IMR-90 (cell line): ENCODE results near the gene TNRC18. TPM values are rescaled to one million over a fixed set of nuclear protein-coding genes. Genes with fewer than 3 reads are reported as not detected.

Source experiments
- ATAC-seq: fragments of 200-7000 bp; cut with Tn5 transposase; 2 replicates; pipeline ENCODE4 v1.9.1; 2020; ENCODE audit warnings: low read depth, mild to moderate bottlenecking, moderate library complexity
- BruUV-seq: library from RNA; stranded (reverse); fragments of 400-500 nt; replicated peaks from 2 replicates; lab custom pipeline; 2021; lab: Mats Ljungman, UMichigan
- CTCF ChIA-PET: fragments of 300-600 bp; formaldehyde crosslinking; extraction: SDS; loops from one replicate; lab custom pipeline; 2021; ENCODE audit warnings: antibody characterized with exemption; lab: Yijun Ruan, JAX
- POLR2A ChIA-PET: fragments of 300-600 bp; sonication (Branson Sonifier 250); formaldehyde crosslinking; loops from one replicate; lab custom pipeline; 2022; ENCODE audit warnings: antibody characterized with exemption; ENCODE audit not compliant: unreplicated experiment; lab: Charles Lee
- DNase-seq: peaks from one replicate; pipeline ENCODE4 v3.0.0; 2013
- H2AFZ ChIP-seq: replicated peaks from 2 replicates; pipeline ENCODE3; 2013; ENCODE audit warnings: low read length, mild to moderate bottlenecking; ENCODE audit not compliant: poor library complexity
- H2AK5ac ChIP-seq: 2 replicates; pipeline ENCODE4 v1.6.1; 2013; ENCODE audit warnings: low read depth, low read length, inconsistent platforms
- H2AK9ac ChIP-seq: replicated peaks from 2 replicates; pipeline ENCODE3; 2013; ENCODE audit warnings: mild to moderate bottlenecking, low read depth, low read length, moderate library complexity; ENCODE audit not compliant: poor library complexity
- H2BK120ac ChIP-seq: 2 replicates; pipeline ENCODE4 v1.6.1; 2013; ENCODE audit warnings: low read depth, low read length, inconsistent platforms
- H2BK15ac ChIP-seq: 3 replicates; pipeline ENCODE4 v1.6.1; 2013; ENCODE audit warnings: low read depth, low read length, inconsistent platforms
- H2BK20ac ChIP-seq: 2 replicates; pipeline ENCODE4 v1.6.1; 2013; ENCODE audit warnings: low read depth, mild to moderate bottlenecking, inconsistent platforms, low read length, moderate library complexity
- H2BK5ac ChIP-seq: 2 replicates; pipeline ENCODE4 v1.6.1; 2013; ENCODE audit warnings: mild to moderate bottlenecking, low read depth, low read length, inconsistent platforms; ENCODE audit not compliant: poor library complexity, severe bottlenecking
- H3K14ac ChIP-seq: replicated peaks from 2 replicates; pipeline ENCODE4 v1.6.1; 2013; ENCODE audit warnings: low read depth, low read length, inconsistent platforms
- H3K18ac ChIP-seq: 2 replicates; pipeline ENCODE4 v1.6.1; 2013; ENCODE audit warnings: low read depth, low read length, control low read depth
- H3K23ac ChIP-seq: 2 replicates; pipeline ENCODE4 v1.6.1; 2013; ENCODE audit warnings: low read depth, low read length, inconsistent platforms
- H3K27ac ChIP-seq: 2 replicates; pipeline ENCODE4 v1.5.1; 2013; ENCODE audit warnings: mild to moderate bottlenecking, control low read depth, low read length; ENCODE audit not compliant: insufficient read depth
- H3K27me3 ChIP-seq: 2 replicates; pipeline ENCODE4 v1.6.1; 2013; ENCODE audit warnings: low read length; ENCODE audit not compliant: control insufficient read depth, insufficient read depth
- H3K36me3 ChIP-seq: 2 replicates; pipeline ENCODE4 v1.6.1; 2013; ENCODE audit warnings: low read length, mixed read lengths; ENCODE audit not compliant: control insufficient read depth, insufficient read depth
- H3K4ac ChIP-seq: 2 replicates; pipeline ENCODE4 v1.6.1; 2013; ENCODE audit warnings: low read depth, low read length, inconsistent platforms
- H3K4me1 ChIP-seq: 2 replicates; pipeline ENCODE4 v1.6.1; 2013; ENCODE audit warnings: low read length, mixed read lengths; ENCODE audit not compliant: control insufficient read depth, insufficient read depth
- H3K4me2 ChIP-seq: 2 replicates; pipeline ENCODE4 v1.6.1; 2013; ENCODE audit warnings: low read depth, mild to moderate bottlenecking, control low read depth, low read length, moderate library complexity
- H3K4me3 ChIP-seq: 2 replicates; pipeline ENCODE4 v1.5.1; 2013; ENCODE audit warnings: low read depth, mild to moderate bottlenecking, control low read depth, low read length, moderate library complexity; ENCODE audit not compliant: insufficient read depth
- H3K56ac ChIP-seq: 2 replicates; pipeline ENCODE4 v1.6.1; 2013; ENCODE audit warnings: low read length, inconsistent platforms; ENCODE audit not compliant: insufficient read depth; ENCODE audit errors: extremely low read depth
- H3K79me1 ChIP-seq, 2 experiments: 2 replicates each; pipeline ENCODE4 v1.6.1; 2013; ENCODE audit warnings: low read length in 2 of 2, inconsistent platforms in 1 of 2, low read depth in 1 of 2
- H3K9ac ChIP-seq: 2 replicates; pipeline ENCODE4 v1.6.1; 2013; ENCODE audit warnings: low read depth, low read length, control low read depth
- H3K9me1 ChIP-seq: 2 replicates; pipeline ENCODE4 v1.6.1; 2013; ENCODE audit warnings: low read length, inconsistent platforms; ENCODE audit not compliant: insufficient read depth
- H3K9me3 ChIP-seq: 2 replicates; pipeline ENCODE4 v1.6.1; 2013; ENCODE audit warnings: low read length; ENCODE audit not compliant: control insufficient read depth, insufficient read depth
- H4K20me1 ChIP-seq: 2 replicates; pipeline ENCODE4 v1.6.1; 2013; ENCODE audit warnings: low read length, inconsistent platforms; ENCODE audit not compliant: insufficient read depth
- H4K5ac ChIP-seq: 2 replicates; pipeline ENCODE4 v1.6.1; 2013; ENCODE audit warnings: mild to moderate bottlenecking, low read depth, low read length, control low read depth
- H4K8ac ChIP-seq, 2 experiments: 2 replicates each; pipeline ENCODE4 v1.6.1; 2013; ENCODE audit warnings: low read depth in 2 of 2, low read length in 2 of 2, control low read depth in 1 of 2, inconsistent platforms in 1 of 2
- H4K91ac ChIP-seq: 2 replicates; pipeline ENCODE4 v1.6.1; 2013; ENCODE audit warnings: low read depth, low read length, inconsistent platforms; ENCODE audit not compliant: insufficient read depth
- CEBPB ChIP-seq: IDR thresholded peaks from 2 replicates; pipeline ENCODE4 v1.6.1; 2012; ENCODE audit warnings: low read depth, low read length, improper control_type of control experiment
- CHD1 ChIP-seq: IDR thresholded peaks from 2 replicates; pipeline ENCODE4 v1.6.1; 2012; ENCODE audit warnings: low read depth, low read length, improper control_type of control experiment
- FOS ChIP-seq: fragments of 150-350 bp; IDR thresholded peaks from 2 replicates; pipeline ENCODE4 v1.6.1; 2016; ENCODE audit warnings: low read depth, low read length
- MAFK ChIP-seq: IDR thresholded peaks from 2 replicates; pipeline ENCODE4 v1.6.1; 2012; ENCODE audit warnings: low read depth, low read length, improper control_type of control experiment
- NFE2L2 ChIP-seq: fragments of 150-350 bp; IDR thresholded peaks from 2 replicates; pipeline ENCODE4 v1.6.1; 2016; ENCODE audit warnings: low read depth, mild to moderate bottlenecking, low read length
- RCOR1 ChIP-seq: IDR thresholded peaks from 2 replicates; pipeline ENCODE4 v1.6.1; 2012; ENCODE audit warnings: mild to moderate bottlenecking, low read length, improper control_type of control experiment; ENCODE audit not compliant: insufficient replicate concordance
- RFX5 ChIP-seq: IDR thresholded peaks from 2 replicates; pipeline ENCODE4 v1.8.0; 2012; ENCODE audit warnings: low read depth, mild to moderate bottlenecking, low read length, moderate library complexity
- WGBS, 2 experiments: methylation state at CpG; one replicate each; pipeline versions ENCODE4 v1.1.5 to v1.1.7; 2013; ENCODE audit warnings: missing lambda C conversion rate in 2 of 2; ENCODE audit not compliant: insufficient read length in 1 of 2; ENCODE audit errors: extremely low coverage in 2 of 2; 5-methylcytosine and 5-hydroxymethylcytosine counted together
- dilution Hi-C: fragments of 300-500 bp; cut with HindIII; formaldehyde crosslinking; loops from one replicate; pipeline ENCODE4 v1.14.3; 2018; ENCODE audit warnings: low sequenced_read_pairs; ENCODE audit not compliant: unreplicated experiment
- in situ Hi-C: fragments of 300-500 bp; cut with MboI; formaldehyde crosslinking; loops from 3 replicates; pipeline ENCODE4 v1.14.3; 2019; ENCODE audit warnings: low sequenced_read_pairs, inconsistent platforms, mixed read lengths
- intact Hi-C: fragments of 100-400 bp; cut with micrococcal nuclease; formaldehyde crosslinking; loops from 2 replicates; pipeline ENCODE4 v1.10.0; 2022
- polyA plus RNA-seq, 3 experiments: library from polyadenylated mRNA; depleted of rRNA; stranded (reverse); fragments of >200 nt; gene quantifications; 2 replicates each; pipeline ENCODE4 v1.2.3, GENCODE V29; 2012; ENCODE audit warnings: low replicate concordance in 1 of 3
- total RNA-seq: library from RNA; depleted of rRNA; stranded (reverse); fragments of >200 nt; gene quantifications from 2 replicates; pipeline ENCODE4 v1.2.3, GENCODE V29; 2012
- TF ChIP-seq, protein P1 (sequence below): fragments of 150-350 bp; IDR thresholded peaks from 2 replicates; pipeline ENCODE4 v1.6.1; 2017; ENCODE audit warnings: mild to moderate bottlenecking, antibody characterized with exemption, low read length, low read depth

The TNRC18 gene
- total and polyA plus RNA-seq, 2 of the 4 experiments (the other 2 are of a cell fraction), result 4.7 to 29.6 TPM

DNA sequence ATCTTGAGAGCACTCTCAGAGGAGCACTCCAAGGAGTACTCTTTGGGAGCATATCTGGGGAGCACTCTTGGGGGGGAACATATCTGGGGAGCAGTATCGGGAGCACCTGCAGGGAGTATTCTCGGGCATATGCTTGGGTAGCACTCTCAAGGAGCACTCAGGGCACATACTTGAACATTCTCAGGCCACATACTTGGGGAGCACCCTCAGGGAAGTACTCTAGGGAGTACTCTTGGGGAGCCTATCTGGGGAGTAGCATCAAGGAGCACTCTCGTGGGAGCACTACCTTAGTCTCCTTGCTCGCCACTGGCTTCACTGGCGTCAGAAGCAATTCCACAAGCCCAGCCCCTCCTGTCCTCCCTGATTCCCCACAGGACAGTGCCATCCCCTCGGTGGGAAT lies 31.5 kb upstream of the TNRC18 start:
- in situ Hi-C loops, result loop anchor here (10.0 kb wide), 1 partner anchor 210 kb away; no protein-coding TSS in a partner anchor
- BruUV-seq, result no TSS peak
- H3K14ac ChIP-seq, result no peak overlapping the region
- H3K9me1 ChIP-seq, result 0 out of 2 replicates have a peak, but pooled peaks cover 2% of the 10 kb centered on the region
- H3K18ac ChIP-seq, result no peak overlapping the region
- ChIA-PET POLR2A (no interaction called here), CTCF (no interaction called here)
- H3K27me3 ChIP-seq, result no peaks in the 10 kb centered on the region
- no peaks in the 10 kb centered on the region for H3K79me1 ChIP-seq
- ATAC-seq (no peak), DNase-seq (no peak)
- dilution Hi-C loops, result no loop called here
- no peaks in the 10 kb centered on the region for H3K9me3 ChIP-seq
- H2BK15ac ChIP-seq, result no peak overlapping the region
- H4K20me1 ChIP-seq, result no peaks in the 10 kb centered on the region; the same call in 1 of the 2 replicates
- no peak overlapping the region for H2BK20ac ChIP-seq
- WGBS, 2 experiments, result 90% methylated on average over 4 of the region's 6 CpGs; no CpG with 5 or more reads in 1 of the 2 experiments
- H2BK5ac ChIP-seq, result no peak overlapping the region
- no peak overlapping the region for H4K8ac ChIP-seq
- no peak overlapping the region for H3K4ac ChIP-seq
- no peak overlapping the region for H3K9ac ChIP-seq
- no peaks in the 10 kb centered on the region for H3K36me3 ChIP-seq
- no peak overlapping the region for H3K56ac ChIP-seq
- H2AFZ ChIP-seq, result no peak overlapping the region
- no peak overlapping the region for H3K4me3 ChIP-seq
- H4K5ac ChIP-seq, result no peak overlapping the region
- H3K4me2 ChIP-seq, result no peak overlapping the region
- H3K4me1 ChIP-seq, result no peaks in the 10 kb centered on the region
- TF ChIP-seq, protein P1, sequence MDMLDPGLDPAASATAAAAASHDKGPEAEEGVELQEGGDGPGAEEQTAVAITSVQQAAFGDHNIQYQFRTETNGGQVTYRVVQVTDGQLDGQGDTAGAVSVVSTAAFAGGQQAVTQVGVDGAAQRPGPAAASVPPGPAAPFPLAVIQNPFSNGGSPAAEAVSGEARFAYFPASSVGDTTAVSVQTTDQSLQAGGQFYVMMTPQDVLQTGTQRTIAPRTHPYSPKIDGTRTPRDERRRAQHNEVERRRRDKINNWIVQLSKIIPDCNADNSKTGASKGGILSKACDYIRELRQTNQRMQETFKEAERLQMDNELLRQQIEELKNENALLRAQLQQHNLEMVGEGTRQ, result no peak
- TF ChIP-seq CHD1 (no peak), FOS (no peak), NFE2L2 (no peak), RCOR1 (no peak), RFX5 (no peak), CEBPB (no peak), MAFK (no peak)
- no peak overlapping the region for H2BK120ac ChIP-seq
- H2AK5ac ChIP-seq, result no peak overlapping the region
- intact Hi-C loops, result no loop called here
- H3K23ac ChIP-seq, result no peak overlapping the region
- H3K27ac ChIP-seq, result no peak overlapping the region
- H2AK9ac ChIP-seq, result no peak overlapping the region
- no peak overlapping the region for H4K91ac ChIP-seq
